Transverse colon (tissue), 3 donors: ENCODE results near the gene SYNJ2BP.

Source experiments
- POLR2A ChIP-seq: fragments of 450-650 bp; IDR thresholded peaks from one replicate; pipeline ENCODE4 v1.6.1; 2016; ENCODE audit warnings: antibody characterized with exemption, mild to moderate bottlenecking, moderate library complexity
- POLR2AphosphoS5 ChIP-seq, 3 donors: sonication (generic); formaldehyde crosslinking; IDR thresholded peaks; one replicate each; pipeline ENCODE4 v1.6.1; 2016; ENCODE audit warnings: antibody characterized with exemption in 3 of 3

GRCh38 chr14:70442750-70443149 lies 25.9 kb upstream of the SYNJ2BP start:
- TF ChIP-seq POLR2AphosphoS5 (IDR thresholded peaks at IDR 0.05), result no peak
- TF ChIP-seq POLR2A, result no peak
